Measurements from ENCODE around the gene STX17.
"Not testable (repeated sequence)": the region's sequence is repeated elsewhere in the genome, so short reads cannot be mapped to it uniquely, and the experiment has no call there.

The STX17 gene

GRCh38 chr9:99973455-99973854 is 67.0 kb downstream of the STX17 start:
- no peak for DNase-seq

GRCh38 chr9:99977033-99977792 is 70.8 kb downstream of the STX17 start:
- no peak for DNase-seq

- DNase-seq = no peak
Observed at GRCh38 chr9:99978221-99978620, 71.8 kb downstream of the STX17 start.

GRCh38 chr9:99980598-99980997 is 74.1 kb downstream of the STX17 start:
- no peak for DNase-seq

- no peak for DNase-seq
Observed at GRCh38 chr9:99986642-99987041, 80.2 kb downstream of the STX17 start.

- DNase-seq = not testable (repeated sequence)
Observed at GRCh38 chr9:99990508-99990907, 84.1 kb downstream of the STX17 start.

- DNase-seq = no peak
Observed at GRCh38 chr9:99998266-99998665, 91.8 kb downstream of the STX17 start.

- DNase-seq = no peak
Observed at GRCh38 chr9:99998866-99999265, 92.4 kb downstream of the STX17 start.

- no peak for DNase-seq
Observed at GRCh38 chr9:99999797-100000196, 93.3 kb downstream of the STX17 start.

- no peak for DNase-seq
Observed at GRCh38 chr9:100011062-100011681, 104.7 kb downstream of the STX17 start.

GRCh38 chr9:100012279-100012678 is 105.8 kb downstream of the STX17 start:
- no peak for DNase-seq

- DNase-seq = no peak
Observed at GRCh38 chr9:100013573-100013972, 107.1 kb downstream of the STX17 start.

- no peak for DNase-seq
Observed at GRCh38 chr9:100014846-100015245, 108.4 kb downstream of the STX17 start.

GRCh38 chr9:100019541-100019940 is 113.1 kb downstream of the STX17 start:
- DNase-seq = no peak
